ENCODE data around the gene NRXN3. TPM values are rescaled to one million over a fixed set of nuclear protein-coding genes. Genes with fewer than 3 reads are reported as not detected.

Gene NRXN3
- total and polyA plus RNA-seq, 2 donors (not counting 1 experiment from before 2014, with no cell fraction given) = not detected

- Histone ChIP-seq H3K4me3 (ENCODE audit: control extremely low read depth in 1 of 5, extremely low read depth in 1 of 5, insufficient read depth in 1 of 5, low read depth in 2 of 5, low read length in 4 of 5) (no peak overlapping the region), H3K9ac (ENCODE audit: low read length) (no peak overlapping the region), H4K20me1 (ENCODE audit: control insufficient read depth, insufficient read depth, low read length, poor library complexity, severe bottlenecking) (no peaks in the 10 kb centered on the region), H3K27ac (ENCODE audit: low read length in 2 of 2) (no peak overlapping the region), H3K4me2 (replicated peaks; ENCODE audit: low read depth, low read length, poor library complexity, severe bottlenecking) (no peak overlapping the region), H3K27me3 (replicated peaks in 1 of 4; ENCODE audit: control extremely low read depth in 1 of 4, control insufficient read depth in 3 of 4, insufficient read depth in 4 of 4, low read length in 3 of 4) (no peaks in the 10 kb centered on the region), H3K9me3 (ENCODE audit: control extremely low read depth in 1 of 3, control insufficient read depth in 2 of 3, insufficient read depth in 1 of 3, low read length in 2 of 3) (no peaks in the 10 kb centered on the region), H3K36me3 (replicated peaks in 1 of 2; ENCODE audit: control extremely low read depth in 1 of 2, control insufficient read depth in 1 of 2, extremely low read depth in 1 of 2, insufficient read depth in 2 of 2, low read length in 1 of 2) (no peaks in the 10 kb centered on the region), H2AFZ (ENCODE audit: insufficient read depth, low read depth, low read length, poor library complexity, severe bottlenecking) (no peak overlapping the region), H3K4me1 (ENCODE audit: control insufficient read depth in 2 of 2, insufficient read depth in 2 of 2, low read length in 2 of 2) (no peaks in the 10 kb centered on the region), H3K79me2 (ENCODE audit: control insufficient read depth, insufficient read depth, low read length) (no peaks in the 10 kb centered on the region)
- no peak for TF ChIP-seq CTCF (IDR thresholded peaks at IDR 0.05)
- TF ChIP-seq EZH2 (IDR thresholded peaks at IDR 0.05; ENCODE audit: borderline replicate concordance, insufficient read depth, low read depth, low read length, poor library complexity, severe bottlenecking) = no peak
- no peak for DNase-seq
- Mint-ChIP-seq H3K4me3 (no peak overlapping the region), H3K27ac (no peak overlapping the region), H3K9me3 (ENCODE audit: insufficient read depth) (no peaks in the 10 kb centered on the region), H3K4me1 (no peaks in the 10 kb centered on the region), H3K27me3 (peaks cover 8% of the 10 kb centered on the region)
- intact Hi-C loops (cut with micrococcal nuclease) = no loop called here
- ATAC-seq (ENCODE audit: low read depth) = no peak
- CTCF ChIA-PET = no interaction called here
- POLR2A ChIA-PET = no interaction called here
- WGBS (ENCODE audit: insufficient coverage) = no CpG with 5 or more reads among the region's 1 CpG
These were observed 159.2 kb downstream of the NRXN3 start for GRCh38 chr14:78329371-78329770.

GRCh38 chr14:78335531-78335930 is 165.4 kb downstream of the NRXN3 start:
- H3K4me3 ChIP-seq (ENCODE audit: control extremely low read depth in 1 of 5, extremely low read depth in 1 of 5, insufficient read depth in 1 of 5, low read depth in 2 of 5, low read length in 4 of 5) = no peak overlapping the region

More at GRCh38 chr14:78335531-78335930, 165.4 kb downstream of the NRXN3 start:
- no peak overlapping the region for H2AFZ ChIP-seq (ENCODE audit: insufficient read depth, low read depth, low read length, poor library complexity, severe bottlenecking)
- no peak overlapping the region for H3K27ac ChIP-seq (ENCODE audit: low read length in 2 of 2)
- no peaks in the 10 kb centered on the region for H3K9me3 ChIP-seq (ENCODE audit: control extremely low read depth in 1 of 3, control insufficient read depth in 2 of 3, insufficient read depth in 1 of 3, low read length in 2 of 3)
- H3K9ac ChIP-seq (ENCODE audit: low read length) = no peak overlapping the region
- Mint-ChIP-seq H3K4me1 (no peaks in the 10 kb centered on the region), H3K9me3 (ENCODE audit: insufficient read depth) (no peaks in the 10 kb centered on the region), H3K4me3 (no peak overlapping the region), H3K27me3 (peaks cover 13% of the 10 kb centered on the region), H3K27ac (no peak overlapping the region)
- 62% methylated on average over 2 of the region's 2 CpGs for WGBS (ENCODE audit: insufficient coverage)
- no peaks in the 10 kb centered on the region for H4K20me1 ChIP-seq (ENCODE audit: control insufficient read depth, insufficient read depth, low read length, poor library complexity, severe bottlenecking)
- DNase-seq = no peak
- no peak for ATAC-seq (ENCODE audit: low read depth)
- no peaks in the 10 kb centered on the region for H3K4me1 ChIP-seq (ENCODE audit: control insufficient read depth in 2 of 2, insufficient read depth in 2 of 2, low read length in 2 of 2)
- H3K4me2 ChIP-seq (replicated peaks; ENCODE audit: low read depth, low read length, poor library complexity, severe bottlenecking) = no peak overlapping the region
- H3K27me3 ChIP-seq (replicated peaks in 1 of 4; ENCODE audit: control extremely low read depth in 1 of 4, control insufficient read depth in 3 of 4, insufficient read depth in 4 of 4, low read length in 3 of 4) = no peaks in the 10 kb centered on the region
- ChIA-PET POLR2A (no interaction called here), CTCF (no interaction called here)
- no peaks in the 10 kb centered on the region for H3K79me2 ChIP-seq (ENCODE audit: control insufficient read depth, insufficient read depth, low read length)
- no peak for TF ChIP-seq CTCF (IDR thresholded peaks at IDR 0.05)
- TF ChIP-seq EZH2 (IDR thresholded peaks at IDR 0.05; ENCODE audit: borderline replicate concordance, insufficient read depth, low read depth, low read length, poor library complexity, severe bottlenecking) = no peak
- intact Hi-C loops (cut with micrococcal nuclease) = no loop called here
- no peaks in the 10 kb centered on the region for H3K36me3 ChIP-seq (replicated peaks in 1 of 2; ENCODE audit: control extremely low read depth in 1 of 2, control insufficient read depth in 1 of 2, extremely low read depth in 1 of 2, insufficient read depth in 2 of 2, low read length in 1 of 2)
